ENCODE data around the gene ASB5.
"Not testable (repeated sequence)": the region's sequence is repeated elsewhere in the genome, so short reads cannot be mapped to it uniquely, and the experiment has no call there.

ASB5 gene

DNA sequence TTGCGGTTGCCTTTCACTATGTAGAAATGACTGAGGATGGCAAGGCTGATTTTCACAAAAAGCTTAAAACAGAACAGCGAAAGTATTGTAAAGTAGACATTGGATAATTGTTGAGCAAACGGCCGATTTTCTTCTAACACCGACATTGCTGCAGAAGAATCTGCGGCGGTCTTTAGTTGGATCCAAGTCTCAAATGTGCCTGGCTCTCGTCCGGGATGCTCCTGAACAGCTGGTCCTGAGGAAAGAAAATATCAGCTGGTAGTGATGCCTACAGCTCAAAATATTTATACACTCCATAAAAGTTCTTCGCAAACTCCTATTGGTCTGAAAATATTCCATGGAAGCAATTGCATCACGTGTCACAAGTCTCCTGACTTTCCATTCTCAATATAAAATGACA, at the start of gene ASB5:
Gene ASB5, minus strand, starts transcription at position 260 of the 400 bp plus-strand sequence. Its CDS starts 114 bp downstream, at position 146.
- DNase-seq (ENCODE audit: low read depth): no peak

- no peak for DNase-seq (ENCODE audit: low read depth)
Observed at GRCh38 chr4:176313596-176314336, 44.7 kb upstream of the ASB5 start.

- no peak for DNase-seq (ENCODE audit: low read depth)
Observed at GRCh38 chr4:176309772-176310171, 40.8 kb upstream of the ASB5 start.

- DNase-seq (ENCODE audit: low read depth): no peak
Observed at GRCh38 chr4:176309046-176309445, 40.0 kb upstream of the ASB5 start.

GRCh38 chr4:176308441-176308840, 39.4 kb upstream of the ASB5 start:
- no peak for DNase-seq (ENCODE audit: low read depth)

GRCh38 chr4:176307666-176307930, 38.6 kb upstream of the ASB5 start:
- DNase-seq (ENCODE audit: low read depth): no peak

DNA sequence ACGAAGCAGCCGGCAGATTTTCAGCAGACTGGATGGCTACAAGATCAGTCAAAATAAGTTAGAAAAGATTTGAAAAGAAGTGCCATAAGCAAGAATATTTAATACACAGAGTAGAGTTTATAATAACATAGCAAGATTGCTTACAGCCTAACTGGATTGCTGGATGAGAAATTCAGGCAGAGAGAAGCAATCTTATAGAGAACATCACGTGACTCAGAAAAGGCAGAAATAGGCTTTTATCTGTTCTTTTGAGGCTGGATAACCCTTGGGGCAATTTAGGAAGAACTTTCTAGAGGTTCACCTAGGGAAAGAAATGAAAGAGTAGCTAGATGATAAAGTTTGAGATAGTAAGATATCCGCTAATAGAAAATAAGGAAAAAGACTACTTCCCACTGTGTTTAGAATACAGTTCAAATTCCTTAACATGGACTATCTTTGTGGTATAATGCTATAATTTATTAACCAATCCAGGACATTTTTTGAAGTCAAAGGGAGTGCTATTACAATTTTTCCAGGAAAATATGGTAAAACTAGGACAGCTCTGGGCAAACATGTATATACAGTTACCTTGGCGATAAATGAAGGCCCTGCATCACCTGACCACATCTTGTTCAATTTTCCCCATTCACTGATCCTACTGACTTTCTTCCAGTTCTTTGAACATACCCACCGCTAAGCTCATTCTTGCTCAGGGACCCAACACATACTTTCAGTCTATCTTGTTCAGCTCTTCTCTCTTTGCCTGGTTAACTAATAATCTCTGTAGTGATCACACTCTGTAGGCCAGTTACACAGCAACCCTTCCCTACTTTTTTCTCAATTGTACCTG, 38.0 kb upstream of the ASB5 start:
- no peak for DNase-seq (ENCODE audit: low read depth)

GRCh38 chr4:176303938-176304337, 34.9 kb upstream of the ASB5 start:
- DNase-seq (ENCODE audit: low read depth): no peak

DNA sequence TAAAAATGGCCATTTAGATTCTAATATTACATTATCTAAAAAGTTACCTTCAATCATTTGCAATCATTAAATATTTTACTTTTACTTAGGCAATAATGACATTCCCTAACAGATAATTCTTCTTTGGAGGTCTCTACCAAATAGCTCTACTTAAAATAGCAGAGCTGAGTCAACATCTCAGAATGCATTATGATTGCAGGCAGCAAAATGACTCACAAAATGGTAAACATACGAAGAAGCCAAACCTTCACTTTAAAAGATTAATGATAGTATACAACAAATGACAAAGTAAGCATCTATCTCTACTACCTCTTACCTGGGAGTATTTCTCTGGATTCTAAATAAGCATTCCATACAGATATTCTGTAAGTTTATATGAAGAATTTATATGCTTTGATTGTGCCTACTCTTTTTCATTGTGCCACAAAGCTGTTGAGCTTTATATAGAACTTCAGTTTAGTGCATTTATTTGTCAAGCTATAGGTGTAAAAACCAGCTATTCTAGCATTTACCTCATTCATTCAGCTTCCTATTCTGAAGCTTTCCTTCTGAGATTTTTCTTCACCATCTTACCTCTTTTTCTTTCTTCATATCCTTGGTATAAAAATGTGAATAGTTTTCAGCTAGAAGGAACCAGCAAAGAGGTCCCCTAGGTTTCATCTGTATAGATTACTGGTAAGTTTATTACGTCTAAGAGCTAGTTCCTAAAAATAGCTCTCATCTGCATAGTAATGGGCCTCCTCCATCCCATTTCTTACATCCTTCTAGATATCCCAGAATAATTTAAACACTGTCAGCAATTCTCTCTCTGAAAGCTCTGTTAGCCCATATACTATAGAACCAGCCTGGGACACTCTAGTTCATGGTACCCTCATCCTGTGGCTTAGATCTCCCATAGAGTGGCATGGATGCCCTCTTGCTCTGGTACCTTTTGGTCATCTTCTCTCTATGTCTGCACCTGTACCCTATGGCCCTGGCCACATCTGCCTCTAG, 33.6 kb upstream of the ASB5 start:
- DNase-seq (ENCODE audit: low read depth): peak; percentile 50

DNA sequence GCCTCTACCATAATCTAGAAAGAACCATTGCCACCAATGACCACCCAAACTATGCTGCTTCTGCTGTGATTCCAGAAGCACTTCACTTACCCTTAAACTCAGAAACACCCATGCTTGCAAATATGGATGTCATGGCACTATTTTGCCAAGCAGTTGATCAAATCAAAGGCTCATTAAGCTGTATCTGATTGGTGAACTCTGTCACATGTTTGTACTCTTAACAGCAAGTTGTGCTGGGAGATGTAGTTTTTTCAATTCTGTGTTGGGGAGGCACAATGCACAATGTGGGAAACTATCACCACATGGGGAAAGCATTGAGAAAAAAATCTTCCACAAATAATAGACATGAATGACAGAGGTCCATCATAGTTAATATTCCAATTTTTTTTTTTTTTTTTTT, 31.5 kb upstream of the ASB5 start:
- DNase-seq (ENCODE audit: low read depth): no peak

GRCh38 chr4:176300036-176300435, 31.0 kb upstream of the ASB5 start:
- DNase-seq (ENCODE audit: low read depth): no peak

- no peak for DNase-seq (ENCODE audit: low read depth)
Observed at GRCh38 chr4:176298664-176299063, 29.6 kb upstream of the ASB5 start.

DNA sequence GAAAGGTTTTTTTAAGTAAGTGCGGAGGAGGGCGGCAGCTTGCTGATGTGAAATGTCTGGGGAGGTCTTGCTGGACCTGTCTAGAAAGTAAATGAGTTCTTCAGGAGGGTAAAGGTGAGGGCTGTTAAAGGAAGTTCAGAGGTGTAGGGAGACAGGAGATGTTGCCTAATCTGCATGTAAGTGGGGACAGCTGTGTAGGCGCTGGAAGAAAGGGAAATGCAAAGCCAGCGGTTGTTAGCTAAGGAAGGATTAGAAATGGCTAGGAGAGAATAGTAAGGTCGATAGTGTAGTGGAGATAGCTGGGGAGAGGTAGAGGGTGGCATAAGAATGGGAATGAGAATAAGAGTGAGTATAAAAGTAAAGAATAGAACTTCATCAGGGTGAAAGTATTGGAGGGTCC, 26.9 kb upstream of the ASB5 start:
- not testable (repeated sequence) for DNase-seq (ENCODE audit: low read depth)

DNA sequence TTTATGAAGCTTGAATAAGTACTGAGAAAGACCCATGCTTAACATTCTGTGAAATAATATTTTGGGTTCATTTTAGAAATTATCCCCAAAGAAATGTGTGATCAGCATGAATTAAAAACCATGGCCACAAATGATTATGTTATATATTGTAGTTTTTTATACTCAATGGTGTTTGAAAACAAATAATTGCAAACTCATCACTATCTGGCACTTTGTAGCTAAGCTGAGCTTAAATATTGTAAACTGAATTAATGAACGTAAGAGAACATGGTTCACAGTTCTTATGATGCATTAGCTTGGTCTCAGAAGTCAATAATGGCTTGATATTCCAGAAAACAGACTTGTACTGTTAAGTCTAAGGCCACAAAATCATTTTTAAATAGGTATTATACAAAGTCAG, 24.6 kb upstream of the ASB5 start:
- DNase-seq (ENCODE audit: low read depth): no peak

- no peak for DNase-seq (ENCODE audit: low read depth)
Observed at GRCh38 chr4:176292920-176293319, 23.9 kb upstream of the ASB5 start.

- no peak for DNase-seq (ENCODE audit: low read depth)
Observed at GRCh38 chr4:176291748-176292147, 22.7 kb upstream of the ASB5 start.

- no peak for DNase-seq (ENCODE audit: low read depth)
Observed at GRCh38 chr4:176290520-176290919, 21.5 kb upstream of the ASB5 start.

- DNase-seq (ENCODE audit: low read depth): no peak
Observed at GRCh38 chr4:176289561-176289960, 20.5 kb upstream of the ASB5 start.

GRCh38 chr4:176288020-176288419, 19.0 kb upstream of the ASB5 start:
- DNase-seq (ENCODE audit: low read depth): no peak

GRCh38 chr4:176287546-176287945, 18.5 kb upstream of the ASB5 start:
- DNase-seq (ENCODE audit: low read depth): no peak

- DNase-seq (ENCODE audit: low read depth): no peak
Observed at GRCh38 chr4:176286728-176287127, 17.7 kb upstream of the ASB5 start.

- DNase-seq (ENCODE audit: low read depth): not testable (repeated sequence)
Observed at GRCh38 chr4:176279560-176279959, 10.5 kb upstream of the ASB5 start.

All from non-pigmented ciliary epithelial cell (primary cell).